Hematopoietic multipotent progenitor cell treated with erythropoietin and hydrocortisone succinate and interleukin-3 and kit ligand, for 8 days (in vitro differentiated cells): ENCODE data around the gene ELP6.

Experiments
- DNase-seq: peaks from one replicate; pipeline ENCODE4 v3.0.0-alpha.2; 2015

The ELP6 gene

GRCh38 chr3:47455806-47456452, 57.6 kb downstream of the ELP6 start:
- DNase-seq: no peak

DNA sequence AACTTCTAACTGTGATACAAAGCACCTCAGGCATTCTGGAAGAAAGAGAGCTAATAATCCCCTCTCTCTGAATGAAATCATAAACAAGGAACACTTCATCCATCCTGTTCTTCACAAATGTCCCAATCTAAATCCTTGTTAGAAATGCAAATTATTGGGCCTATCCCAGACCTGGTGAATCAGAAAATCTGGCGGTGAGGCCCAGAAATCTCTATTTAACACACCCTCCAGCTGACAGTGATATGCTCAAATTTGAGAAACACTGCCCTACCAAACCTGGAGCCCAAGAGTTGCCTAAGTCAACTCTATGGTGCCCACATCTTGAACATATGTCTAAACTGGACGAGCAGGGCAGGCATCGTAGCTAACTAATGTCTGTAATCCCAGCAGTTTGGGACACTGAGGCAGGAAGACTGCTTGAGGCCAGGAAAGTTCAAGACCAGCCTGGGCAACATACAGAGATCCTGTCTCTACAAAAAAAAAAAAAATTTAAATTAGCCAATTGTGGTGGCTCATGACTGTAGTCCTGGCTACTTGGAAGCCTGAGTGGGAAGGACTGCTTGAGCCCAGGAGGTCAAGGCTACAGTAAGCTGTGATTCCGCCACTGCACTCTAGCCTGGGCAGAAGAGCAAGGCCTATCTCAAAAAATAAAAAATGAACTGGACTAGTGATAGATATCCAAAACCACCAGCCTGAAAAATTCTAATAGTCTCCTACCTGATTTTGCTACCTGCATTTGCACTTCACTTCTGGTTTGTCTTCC, 60.9 kb downstream of the ELP6 start:
- no peak for DNase-seq
